Ovary (tissue), 10 donors: Measurements from ENCODE around the gene F8A3. TPM values are rescaled to one million over a fixed set of nuclear protein-coding genes. Genes with fewer than 3 reads are reported as not detected.
"Not testable (repeated sequence)": the region's sequence is repeated elsewhere in the genome, so short reads cannot be mapped to it uniquely, and the experiment has no call there.

Experiments
- DNase-seq, 5 donors: peaks; one replicate each; pipeline ENCODE4 v3.0.0-alpha.2; 2019 to 2020
- H3K27ac ChIP-seq, 2 donors: fragments of 200-600 bp; one replicate each; pipeline versions ENCODE4 v1.5.1 to v1.8.0; 2019 to 2022
- H3K27me3 ChIP-seq: fragments of 200-600 bp; one replicate; pipeline ENCODE4 v1.8.0; 2022
- H3K36me3 ChIP-seq: fragments of 200-600 bp; sonication (generic); one replicate; pipeline ENCODE4 v1.5.1; 2019
- H3K4me1 ChIP-seq: one replicate; pipeline ENCODE4 v1.8.1; 2013; ENCODE audit warnings: mild to moderate bottlenecking, moderate library complexity; ENCODE audit not compliant: insufficient read depth
- H3K4me3 ChIP-seq: fragments of 200-600 bp; sonication (generic); one replicate; pipeline ENCODE4 v1.5.1; 2017
- H3K9me3 ChIP-seq, 2 donors: fragments of 200-600 bp in 1 of 2; sonication (generic) in 1 of 2; one replicate each; pipeline versions ENCODE4 v1.5.1 to v1.8.1; 2013 to 2019; ENCODE audit warnings: mild to moderate bottlenecking in 1 of 2, moderate library complexity in 1 of 2
- EP300 ChIP-seq: sonication (generic); formaldehyde crosslinking; IDR thresholded peaks from one replicate; pipeline ENCODE4 v1.6.1; 2017; ENCODE audit warnings: antibody characterized with exemption
- WGBS, 3 donors: extraction: QIAGEN DNeasy Blood & Tissue Kit in 1 of 3; methylation state at CpG; one replicate each; pipeline versions ENCODE4 v1.1.5 to v1.1.7; 2013 to 2017; 5-methylcytosine and 5-hydroxymethylcytosine counted together
- intact Hi-C, 4 donors: fragments of 100-400 bp; cut with DNase I; formaldehyde crosslinking; loops; one replicate each; pipeline versions ENCODE4 v1.11.0 to v1.15.1; 2022 to 2023
- long read RNA-seq, 3 donors: library from polyadenylated mRNA in 2 of 3; unstranded in 2 of 3; transcript quantifications; one replicate each; pipeline ENCODE4 v2.0.0 and lab custom pipeline, GENCODE V29; 2021 to 2026
- polyA plus RNA-seq, 2 donors: library from polyadenylated mRNA; stranded (reverse); fragments of 200-250 nt in 1 of 2; fragments of 350-450 nt in 1 of 2; fragmentation: Illumina TruSeq in 1 of 2; extraction: RNeasy Lipid Tissue Mini Kit (QIAGEN cat#74804) in 1 of 2; gene quantifications; one replicate each; pipeline ENCODE4 v1.2.3, GENCODE V29; 2013 to 2014
- total RNA-seq, 7 donors: library from RNA; depleted of rRNA in 2 of 7; stranded (reverse); fragments of >200 nt in 2 of 7; fragmentation: NEBNext Ultra II Directional in 3 of 7; extraction: Animal tissue kit (Norgen Biotek cat#: 25700) in 3 of 7; gene quantifications; one replicate each; pipeline versions ENCODE4 v1.1.0 to v1.2.4, GENCODE V29; 2016 to 2023
- donor health status: DM: no; HTN: no; CAD: no; lungs with moderate emphysema.
- donor health status: DM: no; HTN: no; CAD: no.
- donor health status: Bipolar disorder and iron deficiency.
- donor health status: DM: yes; HTN: yes; CAD: no.
- donor health status: DM: no; HTN: no; CAD: no.
- donor health status: DM: yes; HTN: yes; CAD: no.

The F8A3 gene
- total RNA-seq (10 to 100 TPM in 1 of 7 donors, 1 to 10 TPM in 5, not detected in 1; 1.5 to 17.3 (median 4.2) TPM), polyA plus RNA-seq (10 to 100 TPM in 1 of 2 donors, 1 to 10 TPM in 1; 1.1 to 10.3 TPM)
- long read RNA-seq, donor 1: 0 reads
- long read RNA-seq, donor 2, transcript F8A3-201 (1 exons, 1,759 nt): major isoform, 6 of 6 reads
- long read RNA-seq, donor 2, partial matches to known transcripts: 0 of 6 reads
- long read RNA-seq, donor 2, other reads (novel, unspliced or antisense): 0 of 6 reads
- long read RNA-seq, donor 3, transcript F8A3-201 (1 exons, 1,759 nt): major isoform, 13 of 13 reads
- long read RNA-seq, donor 3, partial matches to known transcripts: 0 of 13 reads
- long read RNA-seq, donor 3, other reads (novel, unspliced or antisense): 0 of 13 reads

- H3K27me3 ChIP-seq, intact Hi-C loops, H3K9me3 ChIP-seq, H3K4me1 ChIP-seq, H3K4me3 ChIP-seq, H3K27ac ChIP-seq, H3K36me3 ChIP-seq, DNase-seq: not testable (repeated sequence)
- WGBS, 3 donors: no CpG with 5 or more reads among the region's 51 CpGs
Measured at GRCh38 chrX:155458471-155458870, at the start of gene F8A3. TSS of gene F8A3 (minus strand) at chrX:155458620. CDS start at chrX:155458600, 20 bp downstream.

- no peak overlapping the region for H3K27ac ChIP-seq
- no peaks in the 10 kb centered on the region for H3K36me3 ChIP-seq
- TF ChIP-seq EP300: no peak
- DNase-seq: no peak
- intact Hi-C loops: no loop called here
- H3K4me3 ChIP-seq: no peak overlapping the region
- no peaks in the 10 kb centered on the region for H3K4me1 ChIP-seq
- no peaks in the 10 kb centered on the region for H3K9me3 ChIP-seq
- no peaks in the 10 kb centered on the region for H3K27me3 ChIP-seq
Measured at GRCh38 chrX:155505296-155505695, 46.9 kb upstream of the F8A3 start.

DNA sequence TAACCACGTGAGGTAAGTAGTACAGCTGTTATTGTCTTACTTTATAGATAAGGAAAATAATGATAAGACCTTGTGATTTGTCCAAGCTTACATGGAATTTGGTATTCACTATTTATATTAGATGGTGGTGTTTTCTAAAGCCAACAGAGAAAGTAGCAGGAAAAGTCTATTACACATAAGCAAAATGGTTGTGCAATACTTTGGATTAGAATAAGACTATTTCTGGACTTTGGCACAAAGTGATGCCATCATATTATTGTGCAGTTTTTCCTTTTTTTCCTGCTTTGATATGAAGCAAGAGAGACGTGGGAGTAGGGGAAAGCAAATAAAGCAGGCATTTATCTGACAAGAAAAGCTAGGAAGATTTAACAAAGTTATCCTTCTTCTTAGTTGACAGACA, 36.7 kb upstream of the F8A3 start:
- not testable (repeated sequence) for DNase-seq, H3K36me3 ChIP-seq

DNA sequence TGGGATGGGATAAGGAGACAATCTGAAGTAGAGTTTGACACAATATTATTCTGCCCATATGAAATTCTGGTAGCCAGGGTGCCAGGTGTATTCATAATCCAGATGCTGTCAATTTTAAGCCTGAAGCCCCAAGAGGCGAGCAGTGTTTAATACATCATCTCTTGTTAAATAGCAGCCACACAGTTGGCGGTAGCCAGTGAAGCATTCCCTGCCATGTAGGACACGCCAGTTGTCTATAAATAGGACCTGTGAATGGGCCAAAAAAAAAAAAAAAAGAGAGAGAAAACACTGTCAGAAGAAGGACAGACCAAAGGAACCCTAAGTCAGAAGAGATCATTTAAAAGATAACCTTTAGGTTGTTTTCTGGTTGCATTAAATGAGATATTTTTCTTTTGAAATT, 33.0 kb upstream of the F8A3 start:
- intact Hi-C loops, H3K9me3 ChIP-seq: not testable (repeated sequence)
- 37 to 64% methylated on average over 1 to 2 of the region's 3 CpGs; no CpG with 5 or more reads in 1 of the 3 donors for WGBS, 3 donors

More for the DNA sequence above, 36.7 kb upstream of the F8A3 start:
- no CpG with 5 or more reads among the region's 2 CpGs for WGBS, 3 donors
- H3K27me3 ChIP-seq, H3K9me3 ChIP-seq, H3K4me1 ChIP-seq, intact Hi-C loops, H3K4me3 ChIP-seq, H3K27ac ChIP-seq: not testable (repeated sequence)

GRCh38 chrX:155477136-155477535, 18.7 kb upstream of the F8A3 start:
- no CpG with 5 or more reads among the region's 7 CpGs for WGBS, 3 donors
- intact Hi-C loops, H3K27ac ChIP-seq: not testable (repeated sequence)

More for the DNA sequence above, 33.0 kb upstream of the F8A3 start:
- not testable (repeated sequence) for H3K4me1 ChIP-seq, H3K36me3 ChIP-seq, H3K4me3 ChIP-seq, H3K27me3 ChIP-seq, H3K27ac ChIP-seq, DNase-seq

DNA sequence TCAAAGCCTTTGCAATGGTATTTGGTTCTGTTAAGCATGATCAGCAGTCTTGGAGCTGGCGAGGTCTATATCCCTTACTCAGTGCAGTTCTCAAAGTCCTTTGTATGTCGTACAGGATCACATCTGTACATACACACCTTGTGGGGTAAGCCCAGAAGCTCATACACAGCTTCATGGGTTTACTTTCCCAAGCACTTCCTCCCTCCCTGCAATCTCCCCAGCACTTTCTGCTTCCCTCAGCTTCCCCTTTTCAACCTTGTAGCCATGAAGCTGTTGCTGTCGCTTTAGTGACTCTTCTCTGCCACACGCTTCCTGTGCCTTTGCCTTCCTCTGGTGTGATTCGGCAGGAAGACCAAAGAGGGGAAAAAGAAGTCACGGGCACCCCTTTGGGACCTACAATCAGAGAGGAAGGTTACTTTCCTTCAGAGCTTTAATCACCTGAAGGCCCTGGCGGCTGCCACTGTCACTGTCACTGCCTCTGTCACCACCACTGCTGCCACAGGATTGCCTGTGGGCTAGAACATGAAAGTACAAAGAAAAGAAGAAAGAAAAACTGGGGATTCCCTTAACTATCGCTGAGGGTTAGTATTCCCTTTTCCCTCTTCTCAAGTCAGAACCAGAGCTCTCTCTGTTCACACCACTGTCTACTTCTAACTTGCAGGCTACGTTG, 8.0 kb upstream of the F8A3 start:
- H3K4me3 ChIP-seq, intact Hi-C loops: not testable (repeated sequence)
- whole genome bisulfite sequencing, 3 donors: no CpG with 5 or more reads among the region's 9 CpGs

More at GRCh38 chrX:155477136-155477535, 18.7 kb upstream of the F8A3 start:
- H3K9me3 ChIP-seq, DNase-seq, H3K36me3 ChIP-seq, H3K4me1 ChIP-seq, H3K4me3 ChIP-seq, H3K27me3 ChIP-seq: not testable (repeated sequence)

GRCh38 chrX:155460501-155460900, 2.1 kb upstream of the F8A3 start:
- H3K36me3 ChIP-seq, DNase-seq, H3K27ac ChIP-seq, intact Hi-C loops, H3K4me1 ChIP-seq, H3K9me3 ChIP-seq, H3K27me3 ChIP-seq, H3K4me3 ChIP-seq: not testable (repeated sequence)
- WGBS, 3 donors: no CpG with 5 or more reads among the region's 8 CpGs

More for the DNA sequence above, 8.0 kb upstream of the F8A3 start:
- H3K27ac ChIP-seq, DNase-seq, H3K36me3 ChIP-seq, H3K27me3 ChIP-seq, H3K4me1 ChIP-seq, H3K9me3 ChIP-seq: not testable (repeated sequence)

DNA sequence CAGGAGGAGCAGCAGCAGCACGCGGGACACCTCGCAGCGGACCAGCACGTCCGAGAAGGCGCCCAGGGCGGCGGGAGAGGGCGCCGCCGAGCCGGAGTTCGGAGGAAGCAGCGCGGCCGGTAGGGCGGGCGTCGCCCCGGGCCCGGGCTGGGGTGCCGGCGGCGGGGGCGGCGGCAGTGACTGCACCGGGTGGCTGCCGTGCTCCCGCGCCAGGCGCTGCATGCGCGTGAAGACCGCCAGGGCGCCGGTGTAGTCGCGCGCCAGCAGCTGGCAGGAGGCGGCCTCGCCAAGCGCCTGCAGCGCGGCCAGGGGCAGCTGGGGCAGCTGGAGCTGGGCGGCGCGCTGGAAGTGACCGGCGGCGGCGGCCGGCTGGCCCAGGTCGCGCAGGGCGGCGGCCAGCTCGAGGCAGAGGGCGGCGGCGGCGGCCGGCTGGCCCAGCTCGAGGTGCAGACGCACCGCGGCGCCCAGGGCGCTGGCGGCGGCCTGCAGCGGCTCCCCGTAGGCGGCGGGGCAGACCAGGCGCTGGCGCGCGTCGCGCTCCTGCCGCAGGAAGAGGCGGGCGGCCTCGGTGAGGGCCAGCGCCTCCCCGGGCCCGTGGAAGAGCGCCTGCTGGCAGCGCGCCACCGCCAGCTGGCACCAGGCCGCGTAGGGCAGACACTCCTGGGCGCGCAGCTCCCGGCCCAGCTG, 516 bp downstream of the F8A3 start:
- H3K4me3 ChIP-seq, intact Hi-C loops, H3K4me1 ChIP-seq, H3K27ac ChIP-seq, H3K36me3 ChIP-seq, H3K27me3 ChIP-seq, H3K9me3 ChIP-seq, DNase-seq: not testable (repeated sequence)
- WGBS, 3 donors: no CpG with 5 or more reads among the region's 97 CpGs
